Nephron progenitor cell (in vitro differentiated cells): ENCODE data around the gene DICER1.

Experiments used
- DNase-seq: peaks from one replicate; pipeline ENCODE4 v3.0.0; 2021
- H3K27ac Mint-ChIP-seq: 2 replicates; pipeline ENCODE4 v1.8.0; 2021; ENCODE audit warnings: mild to moderate bottlenecking, moderate library complexity, mixed read lengths
- H3K27me3 Mint-ChIP-seq: 2 replicates; pipeline ENCODE4 v1.8.0; 2021; ENCODE audit warnings: mild to moderate bottlenecking, low read depth, mixed read lengths; ENCODE audit not compliant: poor library complexity
- H3K36me3 Mint-ChIP-seq: 2 replicates; pipeline ENCODE4 v1.8.0; 2021; ENCODE audit warnings: low read depth, mixed read lengths
- H3K4me1 Mint-ChIP-seq: 2 replicates; pipeline ENCODE4 v1.8.0; 2021; ENCODE audit warnings: mixed read lengths
- H3K4me3 Mint-ChIP-seq: 2 replicates; pipeline ENCODE4 v1.8.0; 2021; ENCODE audit warnings: mild to moderate bottlenecking, moderate library complexity, mixed read lengths
- H3K9me3 Mint-ChIP-seq: 2 replicates; pipeline ENCODE4 v1.8.0; 2021; ENCODE audit warnings: mild to moderate bottlenecking, moderate library complexity, mixed read lengths
- TF ChIP-seq, protein P1 (sequence below): fragments of 200-600 bp; sonication (generic); IDR thresholded peaks from 2 replicates; pipeline ENCODE4 v1.5.0; 2021; ENCODE audit warnings: antibody characterized with exemption

Gene DICER1

DNA sequence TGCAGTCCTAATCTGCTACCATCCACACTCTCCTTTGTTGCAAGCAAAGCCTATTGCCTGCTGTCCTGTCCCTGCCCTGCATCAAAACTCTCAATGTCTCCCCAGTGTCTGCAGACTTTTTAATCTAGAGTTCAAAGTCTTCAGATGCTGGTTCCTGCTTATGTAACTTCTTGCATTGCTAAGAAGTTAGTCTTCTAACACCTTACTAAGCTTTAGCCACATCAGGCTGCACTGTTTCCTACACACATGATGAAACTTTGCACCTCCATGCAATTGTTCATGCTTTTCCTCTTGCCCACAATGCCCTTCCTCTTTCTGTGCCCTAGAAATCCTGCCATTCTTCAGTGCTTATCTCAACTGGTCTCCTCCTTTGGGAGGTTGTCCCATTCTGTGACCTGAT, 16.2 kb upstream of the DICER1 start:
- H3K27me3 Mint-ChIP-seq = no peaks in the 10 kb centered on the region
- H3K4me3 Mint-ChIP-seq = no peak overlapping the region
- TF ChIP-seq, protein P1, sequence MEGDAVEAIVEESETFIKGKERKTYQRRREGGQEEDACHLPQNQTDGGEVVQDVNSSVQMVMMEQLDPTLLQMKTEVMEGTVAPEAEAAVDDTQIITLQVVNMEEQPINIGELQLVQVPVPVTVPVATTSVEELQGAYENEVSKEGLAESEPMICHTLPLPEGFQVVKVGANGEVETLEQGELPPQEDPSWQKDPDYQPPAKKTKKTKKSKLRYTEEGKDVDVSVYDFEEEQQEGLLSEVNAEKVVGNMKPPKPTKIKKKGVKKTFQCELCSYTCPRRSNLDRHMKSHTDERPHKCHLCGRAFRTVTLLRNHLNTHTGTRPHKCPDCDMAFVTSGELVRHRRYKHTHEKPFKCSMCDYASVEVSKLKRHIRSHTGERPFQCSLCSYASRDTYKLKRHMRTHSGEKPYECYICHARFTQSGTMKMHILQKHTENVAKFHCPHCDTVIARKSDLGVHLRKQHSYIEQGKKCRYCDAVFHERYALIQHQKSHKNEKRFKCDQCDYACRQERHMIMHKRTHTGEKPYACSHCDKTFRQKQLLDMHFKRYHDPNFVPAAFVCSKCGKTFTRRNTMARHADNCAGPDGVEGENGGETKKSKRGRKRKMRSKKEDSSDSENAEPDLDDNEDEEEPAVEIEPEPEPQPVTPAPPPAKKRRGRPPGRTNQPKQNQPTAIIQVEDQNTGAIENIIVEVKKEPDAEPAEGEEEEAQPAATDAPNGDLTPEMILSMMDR = no peak
- H3K9me3 Mint-ChIP-seq = peaks cover 15% of the 10 kb centered on the region
- H3K4me1 Mint-ChIP-seq = no peaks in the 10 kb centered on the region
- H3K27ac Mint-ChIP-seq = no peak overlapping the region
- no peak for DNase-seq
- H3K36me3 Mint-ChIP-seq = peaks cover 21% of the 10 kb centered on the region

DNA sequence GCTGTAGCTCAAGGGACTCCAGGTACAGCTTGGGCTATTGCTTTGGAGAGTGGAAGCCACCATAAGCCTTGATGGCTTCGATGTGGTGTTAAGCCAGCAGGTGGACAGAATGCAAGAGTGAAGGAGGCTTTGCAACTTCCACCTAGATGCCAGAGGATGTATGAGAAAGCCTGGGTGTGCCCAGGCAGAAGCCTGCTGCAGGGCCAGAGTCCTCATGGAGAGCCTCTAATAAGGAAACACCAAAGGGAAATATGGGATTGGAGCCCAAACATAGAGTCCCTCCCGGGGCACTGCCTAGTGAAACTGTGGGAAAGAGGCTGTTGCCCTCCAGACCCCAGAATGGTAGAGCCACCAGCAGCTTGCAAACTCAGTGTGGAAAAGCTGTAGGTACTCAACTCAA, 9.8 kb upstream of the DICER1 start:
- Mint-ChIP-seq H3K4me1 (peaks cover 1% of the 10 kb centered on the region), H3K36me3 (peaks cover 67% of the 10 kb centered on the region), H3K27ac (no peak overlapping the region), H3K9me3 (peaks cover 53% of the 10 kb centered on the region), H3K27me3 (peaks cover 7% of the 10 kb centered on the region), H3K4me3 (no peak overlapping the region)
- no peak for DNase-seq
- TF ChIP-seq, protein P1 = no peak

DNA sequence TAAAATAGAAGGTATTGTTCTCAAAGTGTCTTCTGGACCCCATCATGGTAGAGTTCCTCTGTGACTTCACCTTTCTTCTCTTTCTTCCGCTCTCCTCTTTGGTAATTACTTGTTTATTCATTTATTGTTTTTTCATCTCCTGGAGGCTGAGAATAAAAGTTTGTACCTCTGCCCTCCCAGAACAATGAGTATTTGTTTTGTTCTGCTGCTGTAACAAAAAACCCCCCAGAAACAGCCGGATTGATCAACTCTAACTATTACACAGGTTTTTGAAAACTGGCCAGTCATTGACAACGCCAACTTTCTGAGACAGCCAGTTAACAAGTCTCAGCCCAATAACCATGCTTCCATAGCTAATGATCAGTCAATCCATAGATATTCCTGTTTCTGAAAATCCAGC, 8.2 kb upstream of the DICER1 start:
- no peak for DNase-seq
- Mint-ChIP-seq H3K4me1 (peaks cover 17% of the 10 kb centered on the region), H3K27ac (no peak overlapping the region), H3K9me3 (peaks cover 53% of the 10 kb centered on the region), H3K27me3 (peaks cover 12% of the 10 kb centered on the region), H3K36me3 (peaks cover 75% of the 10 kb centered on the region), H3K4me3 (no peak overlapping the region)
- TF ChIP-seq, protein P1 = no peak

DNA sequence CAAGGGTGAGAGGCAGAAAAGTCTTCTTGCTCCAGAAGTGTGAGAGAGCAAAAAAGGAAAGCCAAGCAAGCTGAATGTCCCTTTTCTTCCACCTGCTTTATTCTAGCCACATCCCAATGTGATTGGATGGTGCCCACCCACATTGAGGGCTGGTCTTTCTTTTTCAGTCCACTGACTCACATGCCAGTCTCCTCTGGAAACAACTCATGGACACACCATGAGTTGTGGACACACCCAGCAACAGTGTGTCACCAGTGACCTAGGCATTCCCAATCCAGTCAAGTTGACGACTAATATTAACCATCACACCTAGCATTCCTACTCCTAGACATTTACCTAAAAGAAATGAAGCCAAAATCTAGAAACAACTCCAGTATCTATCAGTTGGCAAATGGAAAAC, 7.2 kb upstream of the DICER1 start:
- H3K36me3 Mint-ChIP-seq = peaks cover 74% of the 10 kb centered on the region
- no peak for DNase-seq
- H3K4me1 Mint-ChIP-seq = peaks cover 24% of the 10 kb centered on the region
- H3K9me3 Mint-ChIP-seq = peaks cover 50% of the 10 kb centered on the region
- H3K27me3 Mint-ChIP-seq = peaks cover 12% of the 10 kb centered on the region
- H3K27ac Mint-ChIP-seq = no peak overlapping the region
- no peak overlapping the region for H3K4me3 Mint-ChIP-seq
- TF ChIP-seq, protein P1 = no peak

DNA sequence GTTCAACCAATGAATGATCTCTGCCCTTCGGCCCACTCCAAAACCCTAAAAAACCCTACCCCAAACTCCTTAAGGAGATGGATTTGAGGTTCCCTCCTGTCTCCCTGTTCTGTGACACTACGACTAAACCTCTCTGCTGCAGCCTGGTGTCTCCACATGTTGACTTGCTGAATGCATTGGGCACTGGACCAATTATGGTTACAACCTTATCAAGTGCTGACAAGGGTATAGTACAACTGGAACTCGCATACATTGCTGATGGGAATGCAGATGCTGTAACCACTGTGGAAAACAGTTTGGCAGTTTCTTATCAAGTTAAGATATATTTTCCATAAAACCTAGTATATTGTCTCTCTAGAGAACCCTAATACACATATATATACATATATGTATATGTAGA, 6.3 kb upstream of the DICER1 start:
- peaks cover 42% of the 10 kb centered on the region for H3K9me3 Mint-ChIP-seq
- peaks cover 12% of the 10 kb centered on the region for H3K27me3 Mint-ChIP-seq
- H3K4me1 Mint-ChIP-seq = peaks cover 24% of the 10 kb centered on the region
- TF ChIP-seq, protein P1 = no peak
- DNase-seq = no peak
- no peak overlapping the region for H3K4me3 Mint-ChIP-seq
- no peak overlapping the region for H3K27ac Mint-ChIP-seq
- H3K36me3 Mint-ChIP-seq = peaks cover 65% of the 10 kb centered on the region

DNA sequence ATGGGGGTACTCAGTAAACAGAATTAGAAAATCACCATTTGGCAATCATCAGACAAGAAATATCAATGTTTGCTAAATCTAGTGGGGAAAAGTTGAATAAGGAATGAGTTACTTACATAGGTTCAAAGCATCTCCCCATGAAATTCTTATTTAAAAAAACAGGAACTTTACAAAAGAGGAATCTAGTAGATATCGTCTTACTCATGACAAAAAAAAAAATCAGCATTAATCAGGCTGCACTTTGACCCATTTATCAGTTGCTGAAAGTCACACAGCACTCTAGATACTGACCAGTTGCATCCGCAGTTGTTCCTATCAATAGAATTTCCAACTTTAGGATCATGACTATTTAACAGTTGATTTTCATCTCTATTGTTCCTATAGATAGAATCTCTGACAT, 5.8 kb upstream of the DICER1 start:
- H3K4me1 Mint-ChIP-seq = peaks cover 26% of the 10 kb centered on the region
- H3K4me3 Mint-ChIP-seq = no peak overlapping the region
- no peak overlapping the region for H3K27ac Mint-ChIP-seq
- peaks cover 38% of the 10 kb centered on the region for H3K9me3 Mint-ChIP-seq
- H3K27me3 Mint-ChIP-seq = peaks cover 12% of the 10 kb centered on the region
- TF ChIP-seq, protein P1 = no peak
- peaks cover 60% of the 10 kb centered on the region for H3K36me3 Mint-ChIP-seq
- no peak for DNase-seq
